Esophagus muscularis mucosa (tissue), 4 donors: ENCODE results near the gene NEK11. TPM values are rescaled to one million over a fixed set of nuclear protein-coding genes. Genes with fewer than 3 reads are reported as not detected.

Experiments
- DNase-seq: peaks from one replicate; pipeline ENCODE4 v3.0.0-alpha.2; 2017; ENCODE audit errors: extremely low spot score
- H3K27ac ChIP-seq, 4 donors: fragments of 200-600 bp; sonication (generic); replicated peaks in 1 of 4; 1 replicate in 3 of 4; 2 replicates in 1 of 4; pipeline ENCODE4 v1.5.1; 2016 to 2019; ENCODE audit warnings: mild to moderate bottlenecking in 1 of 4
- H3K27me3 ChIP-seq, 4 donors: fragments of 200-600 bp; sonication (generic); one replicate each; pipeline versions ENCODE4 v1.5.1 to v1.6.0; 2016 to 2019
- H3K36me3 ChIP-seq, 4 donors: fragments of 200-600 bp; sonication (generic); one replicate each; pipeline ENCODE4 v1.5.1; 2016 to 2019
- H3K4me1 ChIP-seq, 4 donors: fragments of 200-600 bp; sonication (generic); one replicate each; pipeline ENCODE4 v1.5.1; 2016 to 2019
- H3K4me3 ChIP-seq, 4 donors: fragments of 200-600 bp; sonication (generic); 1 replicate in 2 of 4; 2 replicates in 2 of 4; pipeline ENCODE4 v1.5.1; 2016 to 2019; ENCODE audit warnings: mild to moderate bottlenecking in 4 of 4, moderate library complexity in 1 of 4
- H3K9me3 ChIP-seq, 4 donors: fragments of 200-600 bp; sonication (generic); 1 replicate in 3 of 4; 2 replicates in 1 of 4; pipeline ENCODE4 v1.5.1; 2016 to 2019
- EP300 ChIP-seq: sonication (generic); formaldehyde crosslinking; IDR thresholded peaks from one replicate; pipeline ENCODE4 v1.6.1; 2017; ENCODE audit warnings: antibody characterized with exemption
- POLR2A ChIP-seq: fragments of 450-650 bp; IDR thresholded peaks from one replicate; pipeline ENCODE4 v1.6.1; 2017; ENCODE audit warnings: antibody characterized with exemption, moderate library complexity, mild to moderate bottlenecking, low read depth
- POLR2AphosphoS5 ChIP-seq, 2 donors: sonication (generic); formaldehyde crosslinking; IDR thresholded peaks; one replicate each; pipeline ENCODE4 v1.6.1; 2017; ENCODE audit warnings: antibody characterized with exemption in 2 of 2
- WGBS: methylation state at CpG from one replicate; pipeline ENCODE4 v1.1.5; 2018; 5-methylcytosine and 5-hydroxymethylcytosine counted together
- intact Hi-C: fragments of 100-400 bp; cut with DNase I; formaldehyde crosslinking; loops from one replicate; pipeline ENCODE4 v1.15.1; 2023
- total RNA-seq, 4 donors: library from RNA; depleted of rRNA; stranded (reverse); fragments of >200 nt; gene quantifications; one replicate each; pipeline versions ENCODE4 v1.1.0 to v1.2.1, GENCODE V29; 2016
- TF ChIP-seq, protein P1 (sequence below), 3 experiments: fragments of 200-600 bp in 2 of 3; fragments of 450-650 bp in 1 of 3; sonication (generic) in 2 of 3; IDR thresholded peaks; one replicate each; pipeline ENCODE4 v1.5.1; 2017 to 2019; ENCODE audit warnings: antibody characterized with exemption in 3 of 3, mild to moderate bottlenecking in 2 of 3, moderate library complexity in 1 of 3

NEK11 gene
- total RNA-seq, 4 donors from 2014 or later: 5.4 to 12.0 (median 6.8) TPM

DNA sequence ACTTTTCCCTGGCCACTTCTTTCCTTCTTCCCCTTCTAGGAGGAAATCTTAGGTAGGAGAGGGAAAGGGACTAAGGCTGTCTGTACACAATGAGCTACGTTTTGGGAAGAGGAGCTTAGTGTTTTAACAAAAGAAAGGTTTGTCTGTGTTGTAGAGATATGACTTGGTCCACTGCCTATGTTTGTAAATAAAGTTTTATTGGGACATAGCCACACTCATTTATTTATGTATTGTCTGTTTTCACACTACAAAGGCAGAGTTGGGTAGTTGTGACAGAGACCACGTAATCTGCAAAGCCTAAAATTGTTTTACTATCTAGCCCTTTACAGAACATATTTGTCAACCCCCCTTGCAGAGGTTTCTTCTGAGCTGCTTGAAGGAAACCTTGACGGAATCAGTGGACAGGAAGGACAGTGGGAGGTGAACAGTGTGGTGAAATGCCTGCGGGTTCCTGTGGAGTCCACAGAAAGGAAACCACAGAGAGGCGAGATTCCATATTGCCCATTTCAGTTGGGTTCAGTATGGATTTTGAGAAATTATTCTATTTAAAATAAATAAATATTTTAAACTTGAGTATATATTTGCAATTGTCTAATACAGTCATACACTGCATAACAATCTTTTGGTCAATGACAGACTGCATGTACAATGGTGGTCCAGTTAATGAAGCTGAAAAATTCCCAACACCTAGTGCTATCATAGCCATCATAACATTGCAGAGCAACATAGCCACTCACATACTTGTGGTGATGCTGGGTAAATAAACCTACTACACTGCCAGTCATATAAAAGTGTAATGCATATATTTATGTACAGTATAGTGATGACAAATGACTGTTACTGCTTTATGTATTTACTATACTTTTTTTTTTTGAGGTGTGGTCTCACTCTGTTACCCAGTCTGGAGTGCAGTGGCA lies 197.0 kb downstream of the NEK11 start:
- H3K27me3 ChIP-seq: no peaks in the 10 kb centered on the region
- WGBS: 70% methylated on average over 5 of the region's 5 CpGs
- H3K9me3 ChIP-seq: no peaks in the 10 kb centered on the region
- TF ChIP-seq, protein P1, sequence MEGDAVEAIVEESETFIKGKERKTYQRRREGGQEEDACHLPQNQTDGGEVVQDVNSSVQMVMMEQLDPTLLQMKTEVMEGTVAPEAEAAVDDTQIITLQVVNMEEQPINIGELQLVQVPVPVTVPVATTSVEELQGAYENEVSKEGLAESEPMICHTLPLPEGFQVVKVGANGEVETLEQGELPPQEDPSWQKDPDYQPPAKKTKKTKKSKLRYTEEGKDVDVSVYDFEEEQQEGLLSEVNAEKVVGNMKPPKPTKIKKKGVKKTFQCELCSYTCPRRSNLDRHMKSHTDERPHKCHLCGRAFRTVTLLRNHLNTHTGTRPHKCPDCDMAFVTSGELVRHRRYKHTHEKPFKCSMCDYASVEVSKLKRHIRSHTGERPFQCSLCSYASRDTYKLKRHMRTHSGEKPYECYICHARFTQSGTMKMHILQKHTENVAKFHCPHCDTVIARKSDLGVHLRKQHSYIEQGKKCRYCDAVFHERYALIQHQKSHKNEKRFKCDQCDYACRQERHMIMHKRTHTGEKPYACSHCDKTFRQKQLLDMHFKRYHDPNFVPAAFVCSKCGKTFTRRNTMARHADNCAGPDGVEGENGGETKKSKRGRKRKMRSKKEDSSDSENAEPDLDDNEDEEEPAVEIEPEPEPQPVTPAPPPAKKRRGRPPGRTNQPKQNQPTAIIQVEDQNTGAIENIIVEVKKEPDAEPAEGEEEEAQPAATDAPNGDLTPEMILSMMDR (IDR thresholded peaks at IDR 0.05): no peak
- TF ChIP-seq POLR2AphosphoS5 (IDR thresholded peaks at IDR 0.05) (no peak), POLR2A (no peak), EP300 (no peak)
- H3K4me3 ChIP-seq: no peak overlapping the region
- no peak overlapping the region for H3K27ac ChIP-seq
- no peak for DNase-seq
- intact Hi-C loops: no loop called here
- H3K4me1 ChIP-seq: no peaks in the 10 kb centered on the region
- H3K36me3 ChIP-seq: peaks cover 0 to 2% (median 0%) of the 10 kb centered on the region in 4 donors

DNA sequence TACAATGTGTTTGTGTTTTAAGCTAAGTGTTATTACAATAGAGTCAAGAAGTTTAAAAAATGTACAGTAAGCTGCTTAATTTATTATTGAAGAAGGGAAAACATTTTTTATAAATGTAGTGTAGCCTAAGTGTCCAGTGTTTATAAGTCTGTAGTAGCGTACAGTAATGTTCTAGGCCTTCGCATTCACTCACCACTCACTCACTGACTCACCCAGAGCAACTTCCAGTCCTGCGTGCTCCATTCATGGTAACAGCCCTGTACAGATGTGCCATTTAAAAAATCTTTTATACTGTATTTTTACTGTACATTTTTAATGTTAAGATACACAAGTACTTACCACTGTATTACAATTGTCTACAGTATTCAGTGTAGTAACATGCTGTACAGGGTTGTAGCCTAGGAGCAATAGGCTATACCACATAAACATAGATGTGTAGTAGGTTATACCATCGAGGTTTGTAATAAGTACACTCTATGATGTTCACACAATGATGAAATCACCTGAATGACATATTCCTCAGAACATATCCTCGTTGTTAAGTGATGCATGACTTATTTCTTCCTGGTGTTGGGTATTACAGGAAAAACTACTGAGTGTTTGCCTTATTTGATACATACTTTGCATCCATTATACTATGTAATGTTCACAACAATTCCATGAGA lies 198.3 kb downstream of the NEK11 start:
- Histone ChIP-seq H3K27ac (no peak overlapping the region), H3K36me3 (peaks cover 0 to 8% (median 0%) of the 10 kb centered on the region in 4 donors), H3K4me1 (no peaks in the 10 kb centered on the region), H3K9me3 (no peaks in the 10 kb centered on the region), H3K4me3 (no peak overlapping the region), H3K27me3 (no peaks in the 10 kb centered on the region)
- TF ChIP-seq POLR2AphosphoS5 (IDR thresholded peaks at IDR 0.05): no peak
- no peak for TF ChIP-seq EP300
- TF ChIP-seq, protein P1 (IDR thresholded peaks at IDR 0.05): no peak
- TF ChIP-seq POLR2A: no peak
- WGBS: 90% methylated on average over 5 of the region's 5 CpGs
- intact Hi-C loops: no loop called here
- DNase-seq: no peak

DNA sequence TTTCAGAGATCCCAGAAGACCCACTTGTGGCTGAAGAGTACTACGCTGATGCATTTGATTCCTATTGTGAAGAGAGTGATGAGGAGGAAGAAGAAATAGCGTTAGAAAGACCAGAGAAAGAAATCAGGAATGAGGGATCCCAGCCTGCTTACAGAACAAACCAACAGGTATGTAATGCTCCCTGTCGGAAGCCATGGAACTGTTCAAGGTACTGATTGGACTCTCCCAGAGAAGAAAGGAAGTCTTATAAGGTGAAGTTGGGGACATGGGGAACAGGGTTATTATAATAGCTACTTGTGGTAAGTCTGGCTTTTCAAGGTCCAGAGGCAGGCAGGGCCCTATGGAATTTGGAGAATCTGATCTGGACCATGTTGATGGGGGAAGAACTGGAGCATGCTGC lies 201.8 kb downstream of the NEK11 start:
- no peak overlapping the region for H3K27ac ChIP-seq
- no peaks in the 10 kb centered on the region for H3K9me3 ChIP-seq
- peaks cover 0 to 8% (median 0%) of the 10 kb centered on the region in 4 donors for H3K36me3 ChIP-seq
- no peaks in the 10 kb centered on the region for H3K27me3 ChIP-seq
- no peaks in the 10 kb centered on the region for H3K4me1 ChIP-seq
- no peak overlapping the region for H3K4me3 ChIP-seq
- WGBS: 78% methylated on average over 3 of the region's 3 CpGs
- DNase-seq: no peak
- TF ChIP-seq POLR2AphosphoS5 (IDR thresholded peaks at IDR 0.05) (no peak), POLR2A (no peak), EP300 (no peak)
- TF ChIP-seq, protein P1 (IDR thresholded peaks at IDR 0.05): no peak
- intact Hi-C loops: no loop called here

DNA sequence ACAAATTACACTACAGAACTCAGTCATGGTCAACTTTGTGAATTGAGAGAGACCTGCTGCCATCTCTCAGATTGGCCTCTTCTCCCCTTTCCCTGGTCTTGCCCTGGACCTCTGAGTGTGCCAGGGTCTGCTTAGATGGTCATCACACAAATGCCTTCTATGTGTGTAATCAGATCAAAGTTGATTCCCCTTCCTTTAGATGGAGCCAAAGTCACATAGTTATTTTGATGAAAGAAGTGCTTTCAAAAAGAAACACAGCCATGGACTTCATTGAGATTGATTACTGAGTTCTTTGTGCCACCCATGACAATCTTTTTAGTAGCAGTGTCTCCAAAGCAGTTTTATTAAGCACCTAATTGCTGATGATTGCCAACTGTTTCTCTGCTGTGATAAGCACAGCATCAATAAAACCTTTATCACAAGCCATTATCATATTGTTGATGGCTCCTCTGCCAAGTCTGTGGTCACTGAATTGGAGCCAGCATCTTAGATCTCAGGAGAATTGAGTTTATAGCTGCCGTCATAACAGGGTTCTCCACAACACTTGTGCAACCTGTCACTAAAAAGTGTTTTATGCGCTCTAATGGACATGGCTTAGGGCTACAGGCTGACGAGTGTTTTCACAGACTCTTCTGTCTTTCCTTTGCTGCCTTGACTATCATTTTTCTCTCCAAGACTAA lies 205.2 kb downstream of the NEK11 start:
- H3K27ac ChIP-seq: no peak overlapping the region
- no peaks in the 10 kb centered on the region for H3K27me3 ChIP-seq
- TF ChIP-seq, protein P1 (IDR thresholded peaks at IDR 0.05): no peak
- TF ChIP-seq POLR2AphosphoS5 (IDR thresholded peaks at IDR 0.05) (no peak), POLR2A (no peak), EP300 (no peak)
- WGBS: 89% methylated on average over 3 of the region's 3 CpGs
- no peak overlapping the region for H3K4me3 ChIP-seq
- no peaks in the 10 kb centered on the region for H3K9me3 ChIP-seq
- intact Hi-C loops: no loop called here
- H3K4me1 ChIP-seq: no peaks in the 10 kb centered on the region
- no peak for DNase-seq
- H3K36me3 ChIP-seq: peaks cover 0 to 8% (median 0%) of the 10 kb centered on the region in 4 donors
